Fibroblast of pulmonary artery (primary cell): ENCODE data around the gene IGSF22.

Experiments
- DNase-seq: peaks from one replicate; pipeline ENCODE4 v3.0.0-alpha.2; 2010; ENCODE audit warnings: low read depth
- H3K4me3 ChIP-seq: replicated peaks from 2 replicates; pipeline ENCODE4 v1.5.1; 2011; ENCODE audit warnings: low read depth, mild to moderate bottlenecking, control low read depth, low read length, moderate library complexity
- TF ChIP-seq, protein P1 (sequence below): IDR thresholded peaks from 2 replicates; pipeline ENCODE4 v1.5.1; 2011; ENCODE audit warnings: mild to moderate bottlenecking, control low read depth, low read length, inconsistent platforms; ENCODE audit errors: missing control alignments

IGSF22 gene

DNA sequence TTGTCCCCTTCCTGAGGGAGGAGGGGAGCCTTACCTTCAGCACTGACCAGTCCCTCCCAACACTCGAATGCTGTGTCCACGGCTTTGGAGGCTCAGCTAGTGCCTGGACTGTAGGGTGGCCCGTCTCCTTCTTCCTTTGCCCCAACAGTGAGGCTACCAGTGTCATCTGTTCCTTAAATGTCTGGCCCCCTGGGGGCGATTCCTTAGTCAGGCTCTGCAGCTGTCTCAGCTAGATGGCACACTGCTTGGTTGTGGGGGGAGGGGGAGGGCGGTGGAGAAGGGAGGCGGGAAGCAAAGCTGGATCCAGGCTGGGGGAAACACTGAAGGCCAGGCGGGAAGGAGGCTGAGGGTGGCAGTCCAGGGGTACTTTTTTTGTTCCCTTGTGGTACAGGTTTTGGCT is at the start of gene IGSF22:
Gene IGSF22 (minus strand): TSS at position 149 of the 400 bp plus-strand sequence. CDS start 1,952 bp downstream, outside the sequence.
- H3K4me3 ChIP-seq: no peak within 1 kb of the TSS
- TF ChIP-seq, protein P1, sequence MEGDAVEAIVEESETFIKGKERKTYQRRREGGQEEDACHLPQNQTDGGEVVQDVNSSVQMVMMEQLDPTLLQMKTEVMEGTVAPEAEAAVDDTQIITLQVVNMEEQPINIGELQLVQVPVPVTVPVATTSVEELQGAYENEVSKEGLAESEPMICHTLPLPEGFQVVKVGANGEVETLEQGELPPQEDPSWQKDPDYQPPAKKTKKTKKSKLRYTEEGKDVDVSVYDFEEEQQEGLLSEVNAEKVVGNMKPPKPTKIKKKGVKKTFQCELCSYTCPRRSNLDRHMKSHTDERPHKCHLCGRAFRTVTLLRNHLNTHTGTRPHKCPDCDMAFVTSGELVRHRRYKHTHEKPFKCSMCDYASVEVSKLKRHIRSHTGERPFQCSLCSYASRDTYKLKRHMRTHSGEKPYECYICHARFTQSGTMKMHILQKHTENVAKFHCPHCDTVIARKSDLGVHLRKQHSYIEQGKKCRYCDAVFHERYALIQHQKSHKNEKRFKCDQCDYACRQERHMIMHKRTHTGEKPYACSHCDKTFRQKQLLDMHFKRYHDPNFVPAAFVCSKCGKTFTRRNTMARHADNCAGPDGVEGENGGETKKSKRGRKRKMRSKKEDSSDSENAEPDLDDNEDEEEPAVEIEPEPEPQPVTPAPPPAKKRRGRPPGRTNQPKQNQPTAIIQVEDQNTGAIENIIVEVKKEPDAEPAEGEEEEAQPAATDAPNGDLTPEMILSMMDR: no peak
- DNase-seq: no peak

DNA sequence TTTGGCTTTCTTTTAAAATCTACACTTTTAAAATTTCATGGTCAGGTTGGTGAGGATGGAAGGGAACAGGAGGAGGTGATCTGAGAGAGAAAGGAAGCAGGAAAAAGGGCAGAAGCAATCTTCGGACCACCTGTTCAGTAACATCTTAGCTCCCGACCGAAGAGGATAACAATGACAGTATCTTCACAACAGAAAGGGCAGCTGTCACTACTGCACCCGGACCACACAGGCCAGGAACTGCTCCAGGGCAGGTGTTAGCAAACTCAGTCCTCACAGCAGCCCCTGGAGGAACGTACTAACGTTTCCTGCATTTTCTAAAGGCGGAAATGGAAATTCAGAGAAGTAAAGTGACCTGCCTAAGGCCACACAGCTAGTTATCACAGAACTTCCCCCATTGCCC is 48.8 kb upstream of the IGSF22 start:
- H3K4me3 ChIP-seq: no peak overlapping the region
- TF ChIP-seq, protein P1: no peak

DNA sequence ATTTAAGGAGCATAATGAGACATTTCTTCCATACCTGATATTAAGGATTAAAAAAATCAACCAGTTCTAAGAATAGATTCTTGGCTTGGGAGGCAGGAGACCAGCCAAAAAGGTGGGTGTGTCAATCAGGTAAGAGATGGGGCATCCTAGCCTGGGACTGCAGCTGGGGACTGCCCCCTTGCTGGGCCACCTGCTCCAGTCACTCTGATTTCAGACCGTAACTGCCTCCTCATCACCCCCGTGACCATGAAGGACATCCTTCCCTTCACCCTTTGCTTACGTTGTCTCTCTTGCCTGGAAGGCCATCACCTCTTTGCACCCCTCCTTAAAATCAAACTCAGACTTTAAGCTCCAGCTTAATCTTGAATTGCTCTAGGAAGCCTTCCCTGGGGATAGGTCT is 47.7 kb upstream of the IGSF22 start:
- DNase-seq: no peak
- TF ChIP-seq, protein P1: no peak
- H3K4me3 ChIP-seq: no peak overlapping the region

More for the DNA sequence above, 48.8 kb upstream of the IGSF22 start:
- no peak for DNase-seq

DNA sequence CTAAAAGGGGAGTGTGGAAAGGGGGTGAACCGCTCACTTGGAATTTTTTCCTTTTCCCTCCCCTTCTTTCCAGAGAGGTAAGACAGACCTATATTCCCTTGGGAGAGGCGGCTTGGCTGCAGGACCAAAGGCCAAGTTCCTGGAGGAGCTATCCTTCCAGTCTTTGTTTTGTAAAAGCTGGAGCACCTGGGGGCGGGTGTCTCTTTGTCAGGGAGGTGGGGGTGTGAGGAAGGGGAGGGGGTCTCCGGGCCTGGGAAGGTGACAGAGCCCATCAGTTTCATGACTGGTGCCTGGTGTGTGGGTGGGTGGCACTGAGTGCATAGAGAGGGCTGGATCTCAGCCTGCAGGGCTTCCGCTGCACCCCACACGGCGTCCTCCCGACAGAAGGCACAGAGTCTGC is 47.1 kb upstream of the IGSF22 start:
- DNase-seq: no peak
- TF ChIP-seq, protein P1: no peak
- no peak overlapping the region for H3K4me3 ChIP-seq

DNA sequence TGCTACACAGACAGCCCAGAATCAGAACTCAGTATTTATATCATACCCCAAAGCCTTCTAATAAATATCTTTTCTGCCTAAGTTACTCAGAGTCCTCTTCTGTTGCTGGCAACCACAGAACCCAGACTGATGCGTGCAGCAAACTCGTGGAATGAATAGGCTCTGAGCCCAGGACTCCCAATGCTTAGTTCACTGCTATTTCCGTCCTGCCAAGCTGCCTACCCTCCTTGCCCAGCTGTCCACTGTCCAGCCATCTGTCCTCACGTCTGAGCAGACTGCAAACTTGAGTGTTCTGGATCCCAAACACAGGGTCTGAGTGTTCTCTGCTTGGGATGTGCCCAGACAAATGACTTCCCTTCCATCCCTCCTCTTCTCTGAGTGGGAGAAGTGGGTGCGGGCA is 46.2 kb upstream of the IGSF22 start:
- DNase-seq: peak; percentile 27
- TF ChIP-seq, protein P1: no peak
- no peak overlapping the region for H3K4me3 ChIP-seq

DNA sequence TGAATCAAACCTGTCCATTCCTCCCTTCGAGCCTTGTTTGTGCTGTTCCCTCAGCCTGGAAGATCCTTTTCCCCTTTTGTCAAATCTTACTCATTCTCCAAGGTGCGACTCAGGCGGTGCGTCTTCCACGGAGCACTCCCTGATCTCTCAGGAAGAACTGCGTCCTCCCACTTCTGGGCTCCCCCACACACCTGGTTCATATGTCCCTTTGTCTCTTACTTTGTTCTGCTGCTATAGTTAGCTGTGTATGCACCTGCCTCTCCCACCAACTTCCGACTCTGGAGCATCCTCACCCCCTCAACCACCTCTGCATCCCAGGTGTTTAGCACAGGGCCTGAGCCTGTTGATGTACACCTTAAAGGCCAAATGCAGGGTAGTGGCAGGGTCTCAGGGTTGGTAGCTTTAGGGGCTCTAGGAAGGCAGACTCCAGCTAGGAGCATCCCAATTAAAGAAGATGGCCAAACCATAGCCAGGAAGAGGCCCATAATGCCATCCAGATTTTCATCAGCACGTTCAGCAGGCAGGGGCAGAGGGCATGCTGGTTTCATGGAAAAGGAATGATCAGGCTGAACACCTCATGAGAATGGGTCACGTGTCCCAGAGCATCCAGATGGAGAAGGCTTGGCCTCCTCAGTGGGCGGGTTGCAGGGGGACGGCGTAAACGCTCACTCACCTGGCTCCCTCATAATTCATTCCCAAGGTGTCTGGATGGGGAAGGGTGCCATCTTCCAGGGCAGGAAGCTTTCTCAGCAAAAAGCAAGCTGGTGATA is 45.5 kb upstream of the IGSF22 start:
- no peak overlapping the region for H3K4me3 ChIP-seq
- TF ChIP-seq, protein P1: no peak
- no peak for DNase-seq
